Endothelial cell of umbilical vein (primary cell): Measurements from ENCODE around the gene GNAO1. TPM values are rescaled to one million over a fixed set of nuclear protein-coding genes. Genes with fewer than 3 reads are reported as not detected.

Experiments
- BruUV-seq: library from RNA; stranded (reverse); fragments of 400-500 nt; replicated peaks from 2 replicates; lab custom pipeline; 2021; lab: Mats Ljungman, UMichigan
- CTCF ChIA-PET: fragments of 300-600, 350-600 bp; sonication (Branson Sonifier 250); formaldehyde crosslinking; loops from one replicate; lab custom pipeline; 2021; ENCODE audit warnings: antibody characterized with exemption, inconsistent platforms; lab: Charles Lee
- POLR2A ChIA-PET: fragments of 300-600, 350-600 bp; sonication (Branson Sonifier 250); formaldehyde crosslinking; loops from one replicate; lab custom pipeline; 2021; ENCODE audit warnings: antibody characterized with exemption, inconsistent platforms; lab: Charles Lee
- DNase-seq: peaks from one replicate; pipeline ENCODE4 v3.0.0-alpha.2; 2011; ENCODE audit warnings: low read depth, low spot score
- FAIRE-seq: peaks from 2 replicates; lab custom pipeline; 2011; peaks lifted over from hg19 to GRCh38; lab: Jason Lieb, UNC
- H2AFZ ChIP-seq: 2 replicates; pipeline ENCODE4 v1.6.0; 2012; ENCODE audit warnings: low read depth, low read length, control low read depth, inconsistent platforms
- H3K27ac ChIP-seq: 2 replicates; pipeline ENCODE4 v1.5.1; 2011; ENCODE audit warnings: low read depth, mild to moderate bottlenecking, control low read depth, low read length, moderate library complexity; ENCODE audit not compliant: insufficient read depth
- H3K27me3 ChIP-seq, 2 experiments: 2 replicates each; pipeline versions ENCODE4 v1.6.0 to v1.6.1; 2011; ENCODE audit warnings: low read length in 2 of 2, mixed read lengths in 1 of 2; ENCODE audit not compliant: control insufficient read depth in 2 of 2, insufficient read depth in 2 of 2
- H3K36me3 ChIP-seq, 2 experiments: 2 replicates in 1 of 2; 3 replicates in 1 of 2; pipeline ENCODE4 v1.5.1; 2011; ENCODE audit warnings: low read length in 2 of 2, mild to moderate bottlenecking in 1 of 2, moderate library complexity in 1 of 2; ENCODE audit not compliant: control insufficient read depth in 2 of 2, insufficient read depth in 2 of 2; ENCODE audit errors: extremely low read depth in 1 of 2
- H3K4me1 ChIP-seq: 3 replicates; pipeline ENCODE4 v1.5.1; 2011; ENCODE audit warnings: mild to moderate bottlenecking, low read length; ENCODE audit not compliant: control insufficient read depth, insufficient read depth; ENCODE audit errors: extremely low read depth
- H3K4me2 ChIP-seq: 2 replicates; pipeline ENCODE4 v1.6.1; 2011; ENCODE audit warnings: low read length, control low read depth, mixed read lengths; ENCODE audit not compliant: insufficient read depth
- H3K4me3 ChIP-seq, 3 experiments: fragments of 200-600 bp in 1 of 3; sonication (generic), shearing (Covaris generic) in 1 of 3; replicated peaks in 1 of 3; 2 replicates each; pipeline ENCODE4 v1.5.1; 2011 to 2016; ENCODE audit warnings: control low read depth in 3 of 3, low read length in 3 of 3, mild to moderate bottlenecking in 2 of 3, inconsistent platforms in 1 of 3, low read depth in 1 of 3, moderate library complexity in 1 of 3; ENCODE audit not compliant: insufficient read depth in 1 of 3
- H3K79me2 ChIP-seq: 2 replicates; pipeline ENCODE4 v1.6.0; 2012; ENCODE audit warnings: low read length, inconsistent platforms; ENCODE audit not compliant: control insufficient read depth, insufficient read depth
- H3K9ac ChIP-seq: replicated peaks from 2 replicates; pipeline ENCODE3; 2011; ENCODE audit warnings: low read length, control low read depth; ENCODE audit not compliant: insufficient read depth; ENCODE audit errors: extremely low read depth
- H3K9me1 ChIP-seq: replicated peaks from 3 replicates; pipeline ENCODE4 v1.6.0; 2011; ENCODE audit warnings: mild to moderate bottlenecking, low read length; ENCODE audit not compliant: control insufficient read depth, insufficient read depth; ENCODE audit errors: extremely low read depth
- H3K9me3 ChIP-seq: replicated peaks from 2 replicates; pipeline ENCODE4 v1.5.1; 2012; ENCODE audit warnings: low read length, inconsistent platforms; ENCODE audit not compliant: control insufficient read depth, insufficient read depth
- H4K20me1 ChIP-seq: replicated peaks from 2 replicates; pipeline ENCODE3; 2011; ENCODE audit warnings: mild to moderate bottlenecking, low read length; ENCODE audit not compliant: control insufficient read depth, insufficient read depth; ENCODE audit errors: extremely low read depth
- EZH2 ChIP-seq: IDR thresholded peaks from 2 replicates; pipeline ENCODE4 v1.6.1; 2012; ENCODE audit warnings: borderline replicate concordance, low read depth, mild to moderate bottlenecking, moderate library complexity, low read length, inconsistent platforms; ENCODE audit not compliant: severe bottlenecking
- FOS ChIP-seq: IDR thresholded peaks from 2 replicates; pipeline ENCODE4 v1.6.1; 2011; ENCODE audit warnings: mild to moderate bottlenecking, low read length, moderate library complexity, borderline replicate concordance; ENCODE audit not compliant: insufficient read depth
- GATA2 ChIP-seq: IDR thresholded peaks from 2 replicates; pipeline ENCODE4 v1.7.0; 2011; ENCODE audit warnings: low read depth, mild to moderate bottlenecking, moderate library complexity, mixed read lengths, low read length; ENCODE audit not compliant: insufficient read length, insufficient read depth
- JUN ChIP-seq: IDR thresholded peaks from 2 replicates; pipeline ENCODE4 v1.6.1; 2011; ENCODE audit warnings: borderline replicate concordance, low read depth; ENCODE audit not compliant: insufficient read length, insufficient read depth
- MYC ChIP-seq: IDR thresholded peaks from one replicate; pipeline ENCODE4 v1.6.1; 2011; ENCODE audit warnings: mild to moderate bottlenecking, low read depth, low read length
- POLR2A ChIP-seq: IDR thresholded peaks from 2 replicates; pipeline ENCODE4 v1.6.1; 2012; ENCODE audit warnings: low read depth, mild to moderate bottlenecking, control low read depth, low read length
- POLR2AphosphoS5 ChIP-seq: IDR thresholded peaks from 2 replicates; pipeline ENCODE4 v1.6.1; 2012; ENCODE audit warnings: low read depth, mild to moderate bottlenecking, control low read depth, low read length, moderate library complexity; ENCODE audit not compliant: insufficient read depth
- dilution Hi-C: fragments of 300-500 bp; cut with MboI; formaldehyde crosslinking; loops from one replicate; pipeline ENCODE4 v1.15.0; 2019; ENCODE audit warnings: low sequenced_read_pairs; ENCODE audit not compliant: extremely low pct_ligation_motif_present
- intact Hi-C: fragments of 100-400 bp; cut with micrococcal nuclease; formaldehyde crosslinking; loops from one replicate; pipeline ENCODE4 v1.10.0; 2022
- polyA plus RNA-seq, 4 experiments: library from polyadenylated mRNA; depleted of rRNA in 3 of 4; stranded (reverse) in 3 of 4; unstranded in 1 of 4; fragments of >200 nt; gene quantifications; 2 replicates each; pipeline versions ENCODE4 v1.2.1 to v1.2.3, GENCODE V29; 2011 to 2012; ENCODE audit warnings: missing spikeins in 1 of 4
- total RNA-seq: library from RNA; stranded (reverse); gene quantifications from 2 replicates; pipeline ENCODE4 v1.2.3, GENCODE V29; 2021
- TF ChIP-seq, protein P1 (sequence below), 2 donors: IDR thresholded peaks; 1 replicate in 1 of 2; 2 replicates in 1 of 2; pipeline ENCODE4 v1.5.1; 2011; ENCODE audit warnings: low read length in 2 of 2, mild to moderate bottlenecking in 2 of 2, moderate library complexity in 2 of 2, control low read depth in 1 of 2, inconsistent platforms in 1 of 2, low read depth in 1 of 2; ENCODE audit not compliant: insufficient read depth in 1 of 2; ENCODE audit errors: extremely low read depth in 1 of 2
- TF ChIP-seq, protein P2 (sequence below): IDR thresholded peaks from 2 replicates; pipeline ENCODE4 v1.6.1; 2011; ENCODE audit not compliant: insufficient read depth, insufficient read length

GNAO1 gene
- total and polyA plus RNA-seq, 2 donors (not counting 3 experiments of a cell fraction or from before 2014, with no cell fraction given): not detected

DNA sequence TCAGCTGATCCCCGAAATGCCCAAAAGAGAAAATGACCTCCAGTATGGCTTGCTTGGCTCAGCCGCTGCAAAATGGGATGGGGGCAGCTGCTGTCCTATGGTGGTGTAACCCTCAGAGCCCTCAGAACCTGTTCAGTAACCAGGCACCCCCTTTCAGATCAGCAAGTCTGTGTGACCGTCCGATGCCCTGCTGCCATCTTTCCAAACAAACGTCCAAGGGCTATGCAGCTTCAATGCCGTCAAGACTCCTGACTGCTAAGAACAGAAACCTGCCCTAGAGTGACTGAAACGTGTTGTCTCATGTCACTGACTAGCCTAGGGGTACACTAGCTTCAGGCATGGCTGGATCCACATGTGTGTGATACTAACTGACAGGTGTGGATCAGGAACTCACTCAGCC is 70.4 kb downstream of the GNAO1 start:
- Histone ChIP-seq H4K20me1 (no peaks in the 10 kb centered on the region), H3K4me3 (no peak overlapping the region), H3K36me3 (no peaks in the 10 kb centered on the region), H3K79me2 (no peaks in the 10 kb centered on the region), H3K27ac (no peak overlapping the region), H3K4me1 (no peaks in the 10 kb centered on the region), H3K9me1 (no peaks in the 10 kb centered on the region), H3K4me2 (no peak overlapping the region), H3K27me3 (peaks cover 0 to 2% of the 10 kb centered on the region in 2 experiments), H3K9me3 (no peaks in the 10 kb centered on the region), H3K9ac (no peak overlapping the region), H2AFZ (no peak overlapping the region)
- POLR2A ChIA-PET: no interaction called here
- FAIRE-seq: no peak
- intact Hi-C loops: no loop called here
- no peak for TF ChIP-seq POLR2AphosphoS5
- TF ChIP-seq POLR2A: no peak
- no peak for TF ChIP-seq JUN
- TF ChIP-seq MYC: no peak
- no peak for TF ChIP-seq GATA2
- TF ChIP-seq, protein P1, sequence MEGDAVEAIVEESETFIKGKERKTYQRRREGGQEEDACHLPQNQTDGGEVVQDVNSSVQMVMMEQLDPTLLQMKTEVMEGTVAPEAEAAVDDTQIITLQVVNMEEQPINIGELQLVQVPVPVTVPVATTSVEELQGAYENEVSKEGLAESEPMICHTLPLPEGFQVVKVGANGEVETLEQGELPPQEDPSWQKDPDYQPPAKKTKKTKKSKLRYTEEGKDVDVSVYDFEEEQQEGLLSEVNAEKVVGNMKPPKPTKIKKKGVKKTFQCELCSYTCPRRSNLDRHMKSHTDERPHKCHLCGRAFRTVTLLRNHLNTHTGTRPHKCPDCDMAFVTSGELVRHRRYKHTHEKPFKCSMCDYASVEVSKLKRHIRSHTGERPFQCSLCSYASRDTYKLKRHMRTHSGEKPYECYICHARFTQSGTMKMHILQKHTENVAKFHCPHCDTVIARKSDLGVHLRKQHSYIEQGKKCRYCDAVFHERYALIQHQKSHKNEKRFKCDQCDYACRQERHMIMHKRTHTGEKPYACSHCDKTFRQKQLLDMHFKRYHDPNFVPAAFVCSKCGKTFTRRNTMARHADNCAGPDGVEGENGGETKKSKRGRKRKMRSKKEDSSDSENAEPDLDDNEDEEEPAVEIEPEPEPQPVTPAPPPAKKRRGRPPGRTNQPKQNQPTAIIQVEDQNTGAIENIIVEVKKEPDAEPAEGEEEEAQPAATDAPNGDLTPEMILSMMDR (IDR thresholded peaks at IDR 0.05; ENCODE audit: extremely low read depth in 1 of 2, insufficient read depth in 1 of 2, low read depth in 1 of 2, low read length in 2 of 2): no peak
- no peak for TF ChIP-seq EZH2
- TF ChIP-seq FOS: no peak
- TF ChIP-seq, protein P2, sequence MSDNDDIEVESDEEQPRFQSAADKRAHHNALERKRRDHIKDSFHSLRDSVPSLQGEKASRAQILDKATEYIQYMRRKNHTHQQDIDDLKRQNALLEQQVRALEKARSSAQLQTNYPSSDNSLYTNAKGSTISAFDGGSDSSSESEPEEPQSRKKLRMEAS: no peak
- dilution Hi-C loops: no loop called here
- no peak for DNase-seq
- no TSS peak for BruUV-seq
- CTCF ChIA-PET: interaction anchor here (1.2 kb wide), 1 partner anchor 9 kb away, joined by 3 read pairs; no protein-coding TSS in a partner anchor
